Measurements from ENCODE around the gene TSC22D3. TPM values are rescaled to one million over a fixed set of nuclear protein-coding genes. Genes with fewer than 3 reads are reported as not detected.
"Not testable (repeated sequence)": the region's sequence is repeated elsewhere in the genome, so short reads cannot be mapped to it uniquely, and the experiment has no call there.

Gene TSC22D3
- total RNA-seq, 1 experiment from 2014 or later = 28.1 TPM

DNA sequence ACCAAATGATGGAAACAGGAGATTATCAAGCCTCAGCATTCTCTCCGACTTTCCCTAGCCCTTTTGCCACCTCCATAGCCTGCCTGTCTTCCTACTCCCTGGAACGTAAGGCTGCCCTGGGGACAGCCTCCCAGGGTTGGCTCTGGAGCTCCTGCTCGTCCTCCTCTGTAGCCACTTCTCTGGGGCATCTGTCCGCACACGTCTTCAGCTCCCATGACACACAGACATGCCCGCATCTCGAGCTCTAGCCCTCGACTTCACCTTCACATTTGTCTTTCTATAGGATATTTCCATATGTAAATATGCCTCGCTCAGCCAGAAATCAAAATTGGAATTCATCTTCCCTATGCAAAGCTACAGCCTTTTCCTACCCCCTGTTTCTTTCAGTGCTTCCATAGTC lies 67.7 kb downstream of the TSC22D3 start:
- no peak for DNase-seq (ENCODE audit: low read depth in 1 of 2, low spot score in 2 of 2)
- Histone ChIP-seq H3K27me3 (replicated peaks) (no peaks in the 10 kb centered on the region), H3K27ac (no peak overlapping the region), H3K4me1 (replicated peaks) (peaks cover 11% of the 10 kb centered on the region), H3K9me3 (replicated peaks) (no peaks in the 10 kb centered on the region), H3K4me3 (no peak overlapping the region), H3K36me3 (no peaks in the 10 kb centered on the region; the same call in 1 of the 2 replicates)

DNA sequence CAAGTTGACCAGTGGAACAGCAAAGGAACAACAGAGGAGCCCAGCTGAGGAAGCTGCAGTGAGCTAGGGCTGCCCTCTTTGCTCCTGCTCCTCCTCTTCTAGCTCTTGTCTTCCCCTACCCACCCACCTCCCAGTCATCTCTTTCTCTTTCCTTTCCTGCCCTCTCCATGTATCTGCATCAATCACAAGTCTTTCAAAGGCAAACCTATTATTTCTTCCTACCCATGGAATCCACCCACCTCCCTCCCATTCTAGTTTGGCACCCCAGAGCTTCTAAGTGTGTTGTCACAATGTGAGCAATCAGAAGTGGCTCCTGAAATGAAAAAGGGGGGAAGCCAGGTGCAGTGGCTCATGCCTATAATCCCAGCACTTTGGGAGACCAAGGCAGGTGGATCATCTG lies 69.3 kb downstream of the TSC22D3 start:
- DNase-seq (ENCODE audit: low read depth in 1 of 2, low spot score in 2 of 2) = no peak
- Histone ChIP-seq H3K4me1 (replicated peaks) (peaks cover 8% of the 10 kb centered on the region), H3K9me3 (replicated peaks) (no peaks in the 10 kb centered on the region), H3K4me3 (no peak overlapping the region), H3K27ac (no peak overlapping the region), H3K27me3 (replicated peaks) (no peaks in the 10 kb centered on the region), H3K36me3 (no peaks in the 10 kb centered on the region)

DNA sequence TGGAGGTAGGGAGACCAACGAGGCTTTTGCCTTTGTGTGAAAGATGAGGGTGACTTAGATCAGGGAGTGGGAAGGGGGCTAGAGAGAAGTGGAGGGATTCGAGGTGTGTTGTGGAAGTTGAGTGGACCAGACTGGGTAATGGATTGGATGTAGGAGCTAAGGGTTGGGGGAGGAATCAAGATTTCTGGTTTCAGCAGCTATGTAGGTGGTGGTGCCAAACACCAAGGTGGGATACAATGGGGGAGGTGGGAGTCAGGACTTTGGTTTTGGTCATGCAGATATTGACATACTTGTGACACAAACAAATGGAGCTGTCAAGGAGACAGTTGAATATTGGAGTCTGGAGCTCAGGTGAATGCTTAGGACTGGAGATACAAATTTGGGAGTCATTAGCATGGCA lies 71.0 kb downstream of the TSC22D3 start:
- Histone ChIP-seq H3K4me3 (no peak overlapping the region), H3K36me3 (no peaks in the 10 kb centered on the region), H3K4me1 (replicated peaks) (no peaks in the 10 kb centered on the region), H3K9me3 (replicated peaks) (no peaks in the 10 kb centered on the region), H3K27me3 (replicated peaks) (no peaks in the 10 kb centered on the region), H3K27ac (no peak overlapping the region)
- no peak for DNase-seq (ENCODE audit: low read depth in 1 of 2, low spot score in 2 of 2)

DNA sequence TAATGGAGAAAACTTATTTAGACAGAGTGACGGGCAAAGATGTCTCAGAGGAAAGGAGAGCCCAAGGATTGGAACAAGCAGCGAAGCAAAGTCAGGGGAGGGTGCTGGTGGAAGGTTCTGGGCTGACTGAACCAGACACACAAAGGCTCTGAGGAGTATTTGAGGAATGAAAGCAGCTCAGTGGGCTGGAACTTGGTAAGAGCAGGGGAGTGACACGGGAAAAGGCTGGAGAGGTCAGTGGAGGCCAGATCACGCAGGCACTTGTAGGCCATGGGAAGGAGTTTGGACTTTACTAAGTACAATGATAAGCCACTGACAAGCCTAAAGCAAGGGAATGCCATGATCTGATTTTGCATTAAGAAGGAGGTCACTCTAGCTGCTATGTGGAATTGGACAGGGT lies 71.4 kb downstream of the TSC22D3 start:
- DNase-seq (ENCODE audit: low read depth in 1 of 2, low spot score in 2 of 2) = no peak
- Histone ChIP-seq H3K27ac (no peak overlapping the region), H3K4me3 (no peak overlapping the region), H3K27me3 (replicated peaks) (no peaks in the 10 kb centered on the region), H3K36me3 (no peaks in the 10 kb centered on the region), H3K4me1 (replicated peaks) (no peaks in the 10 kb centered on the region), H3K9me3 (replicated peaks) (no peaks in the 10 kb centered on the region)

DNA sequence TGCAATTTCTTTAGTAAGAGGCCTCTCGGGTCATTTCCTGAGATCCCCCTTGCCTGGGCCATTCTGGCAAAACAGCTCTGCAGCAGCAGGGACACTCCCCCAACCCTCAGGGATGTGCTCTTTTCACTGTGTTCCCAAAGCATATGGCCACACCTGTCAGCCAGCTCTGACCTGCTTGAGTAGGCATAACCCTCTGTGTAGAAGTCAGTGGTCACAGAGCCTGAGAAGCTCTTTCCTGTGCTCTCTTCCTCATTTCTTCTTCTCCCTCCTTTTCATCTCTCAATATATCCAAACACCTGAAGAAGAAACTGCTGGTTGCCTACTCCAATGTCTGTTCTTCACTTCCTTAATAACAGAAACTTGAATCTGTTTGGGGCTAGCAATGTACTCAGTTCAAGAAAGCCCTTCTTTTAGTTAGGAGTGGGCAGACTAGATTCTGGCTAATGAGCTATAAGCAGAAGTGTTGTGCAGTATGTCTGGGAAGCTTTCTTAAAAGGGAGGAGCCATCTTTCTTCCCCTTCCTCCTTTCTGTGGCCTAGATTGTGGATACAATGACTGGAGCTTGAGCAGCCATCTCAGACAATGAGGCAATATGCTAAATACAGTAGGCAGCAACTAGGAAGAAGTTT lies 74.0 kb downstream of the TSC22D3 start:
- Histone ChIP-seq H3K27me3 (replicated peaks) (no peaks in the 10 kb centered on the region), H3K4me1 (replicated peaks) (no peaks in the 10 kb centered on the region), H3K36me3 (no peaks in the 10 kb centered on the region), H3K4me3 (no peak overlapping the region), H3K27ac (no peak overlapping the region), H3K9me3 (replicated peaks) (no peaks in the 10 kb centered on the region)
- DNase-seq (ENCODE audit: low read depth in 1 of 2, low spot score in 2 of 2) = no peak

DNA sequence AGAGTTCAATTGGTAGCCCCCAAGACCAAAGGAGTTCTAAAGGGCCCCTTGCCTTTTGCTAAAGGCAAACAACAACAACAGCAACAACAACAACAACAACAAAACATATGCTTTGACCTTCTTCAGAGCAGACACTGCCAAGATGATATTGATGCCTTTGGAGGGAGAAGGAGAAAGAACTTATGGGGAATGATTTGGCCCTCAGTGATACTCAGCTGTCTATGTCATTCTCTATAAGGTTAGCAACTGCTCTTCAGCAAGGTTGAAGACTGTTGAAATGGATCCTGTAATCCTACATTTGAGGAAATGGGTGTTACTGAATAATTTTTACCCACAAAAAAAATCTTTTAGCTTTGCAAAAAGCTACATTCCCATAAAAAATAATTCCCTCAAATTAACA lies 74.8 kb downstream of the TSC22D3 start:
- Histone ChIP-seq H3K36me3 (no peaks in the 10 kb centered on the region), H3K27ac (no peak overlapping the region), H3K9me3 (replicated peaks) (no peaks in the 10 kb centered on the region), H3K4me3 (no peak overlapping the region), H3K4me1 (replicated peaks) (no peaks in the 10 kb centered on the region), H3K27me3 (replicated peaks) (no peaks in the 10 kb centered on the region)
- DNase-seq (ENCODE audit: low read depth in 1 of 2, low spot score in 2 of 2) = no peak

DNA sequence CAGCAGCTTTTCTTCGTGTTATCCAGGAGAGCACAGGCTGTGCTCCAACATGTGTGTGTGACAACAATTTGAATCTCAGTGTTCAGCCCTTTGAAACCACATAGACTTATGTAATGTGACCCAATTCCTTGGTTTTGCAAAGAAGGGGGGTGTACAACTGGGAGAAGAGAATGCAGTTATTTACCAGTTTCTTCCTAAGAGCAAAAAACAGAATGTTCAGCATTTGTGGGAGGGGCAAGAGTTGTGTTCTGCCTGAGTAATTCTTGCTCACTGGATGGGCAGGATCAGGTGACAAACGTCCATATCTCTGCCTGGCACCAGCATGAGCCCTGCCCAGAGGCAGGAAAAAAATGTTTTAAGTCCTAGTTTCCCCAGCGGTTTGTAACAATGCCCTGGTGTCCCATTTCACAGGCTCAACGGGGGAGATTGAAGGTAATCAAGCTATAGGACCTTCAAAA lies 75.2 kb downstream of the TSC22D3 start:
- H3K4me3 ChIP-seq = no peak overlapping the region
- H3K9me3 ChIP-seq (replicated peaks) = no peaks in the 10 kb centered on the region
- H3K27me3 ChIP-seq (replicated peaks) = no peaks in the 10 kb centered on the region
- H3K36me3 ChIP-seq = no peaks in the 10 kb centered on the region
- no peak for DNase-seq (ENCODE audit: low read depth in 1 of 2, low spot score in 2 of 2)
- no peaks in the 10 kb centered on the region for H3K4me1 ChIP-seq (replicated peaks)
- H3K27ac ChIP-seq = no peak overlapping the region

DNA sequence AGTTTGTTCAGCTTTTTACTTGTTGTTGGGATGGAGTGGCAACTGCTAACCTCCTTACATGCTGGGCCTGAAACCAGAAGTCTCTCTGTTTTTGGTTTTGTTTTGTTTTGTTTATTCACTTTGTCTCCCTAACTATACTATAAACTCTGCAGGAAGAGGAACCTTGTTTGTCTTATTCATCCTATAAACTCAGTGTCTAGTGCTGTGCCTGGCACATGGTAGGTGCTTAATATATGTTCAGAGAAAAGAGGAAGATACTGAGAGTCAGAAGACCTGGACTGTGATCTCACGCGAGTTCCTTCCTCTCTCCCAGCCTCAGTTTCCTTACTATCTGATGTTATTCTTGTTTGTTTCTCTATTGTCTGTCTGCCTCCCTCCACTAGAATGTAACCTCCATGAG lies 76.0 kb downstream of the TSC22D3 start:
- Histone ChIP-seq H3K4me1 (replicated peaks) (no peaks in the 10 kb centered on the region), H3K27me3 (replicated peaks) (no peaks in the 10 kb centered on the region), H3K27ac (no peak overlapping the region), H3K4me3 (no peak overlapping the region), H3K36me3 (no peaks in the 10 kb centered on the region), H3K9me3 (replicated peaks) (no peaks in the 10 kb centered on the region)
- DNase-seq (ENCODE audit: low read depth in 1 of 2, low spot score in 2 of 2) = no peak

DNA sequence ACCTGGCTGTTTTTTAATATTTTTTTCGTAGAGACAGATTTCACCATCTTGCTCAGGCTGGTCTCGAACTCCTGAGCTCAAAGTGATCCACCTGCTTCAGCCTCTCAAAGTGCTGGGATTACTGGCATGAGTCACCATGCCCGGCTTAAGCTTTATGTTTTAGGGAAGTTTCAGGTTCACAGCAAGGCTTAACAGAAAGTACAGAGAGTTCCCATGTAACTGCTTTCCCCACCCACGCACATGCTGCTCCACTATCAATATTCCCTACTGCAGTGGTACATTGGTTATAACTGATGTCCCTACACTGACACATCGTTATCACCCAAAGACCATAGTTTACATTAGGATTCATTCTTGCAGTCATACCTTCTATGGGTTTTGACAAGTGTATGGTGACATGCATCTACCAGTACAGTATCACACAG lies 84.6 kb downstream of the TSC22D3 start:
- DNase-seq (ENCODE audit: low read depth in 1 of 2, low spot score in 2 of 2) = no peak
- H3K27me3 ChIP-seq (replicated peaks) = no peaks in the 10 kb centered on the region

DNA sequence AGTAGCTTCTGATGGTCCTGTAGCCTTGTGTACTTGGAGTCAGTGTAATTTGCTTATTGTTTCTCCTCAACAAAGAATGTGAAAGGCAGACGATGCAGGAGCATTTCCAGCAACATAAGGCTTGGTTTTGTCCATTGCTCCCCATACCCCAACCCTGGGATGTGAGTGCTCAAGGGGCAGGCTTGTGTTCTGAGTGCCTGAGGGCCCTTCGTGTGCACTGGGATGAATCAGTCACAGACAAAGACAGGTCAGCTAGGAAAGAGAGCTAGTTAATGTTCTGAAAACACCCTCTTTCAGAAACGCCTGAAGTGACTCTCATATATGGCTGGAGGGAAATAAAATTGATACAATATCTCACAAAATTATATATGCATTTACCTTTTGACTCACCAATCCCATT lies 88.1 kb downstream of the TSC22D3 start:
- Histone ChIP-seq H3K27me3 (replicated peaks) (no peaks in the 10 kb centered on the region), H3K27ac (no peak overlapping the region), H3K36me3 (no peaks in the 10 kb centered on the region), H3K9me3 (replicated peaks) (no peaks in the 10 kb centered on the region), H3K4me3 (no peak overlapping the region), H3K4me1 (replicated peaks) (no peaks in the 10 kb centered on the region)
- DNase-seq (ENCODE audit: low read depth in 1 of 2, low spot score in 2 of 2) = no peak

More for the DNA sequence above, 84.6 kb downstream of the TSC22D3 start:
- no peaks in the 10 kb centered on the region for H3K4me1 ChIP-seq (replicated peaks)
- no peak overlapping the region for H3K4me3 ChIP-seq
- H3K36me3 ChIP-seq = no peaks in the 10 kb centered on the region
- no peak overlapping the region for H3K27ac ChIP-seq
- H3K9me3 ChIP-seq (replicated peaks) = no peaks in the 10 kb centered on the region

DNA sequence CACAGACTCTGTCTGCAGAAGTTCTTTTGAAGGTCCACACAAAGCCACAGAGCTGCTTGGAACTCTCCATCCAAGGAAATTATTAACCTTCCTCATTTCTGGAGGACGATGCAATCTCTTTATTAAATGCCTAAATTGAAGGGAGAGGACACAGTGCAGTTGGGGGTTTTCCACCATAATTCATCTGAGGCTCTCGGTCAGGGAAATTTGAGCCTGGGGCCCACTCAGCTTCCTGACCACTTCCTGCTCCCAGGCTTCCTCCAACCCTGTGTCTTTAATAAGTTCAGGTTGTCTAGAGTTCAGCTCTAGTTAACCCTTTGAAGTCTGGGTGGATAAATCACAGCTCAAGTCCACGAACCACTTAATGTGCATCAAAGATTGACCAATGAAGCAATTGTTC lies 88.8 kb downstream of the TSC22D3 start:
- Histone ChIP-seq H3K4me3 (no peak overlapping the region), H3K27me3 (replicated peaks) (no peaks in the 10 kb centered on the region), H3K9me3 (replicated peaks) (no peaks in the 10 kb centered on the region), H3K36me3 (no peaks in the 10 kb centered on the region), H3K27ac (no peak overlapping the region), H3K4me1 (replicated peaks) (no peaks in the 10 kb centered on the region)
- no peak for DNase-seq (ENCODE audit: low read depth in 1 of 2, low spot score in 2 of 2)

DNA sequence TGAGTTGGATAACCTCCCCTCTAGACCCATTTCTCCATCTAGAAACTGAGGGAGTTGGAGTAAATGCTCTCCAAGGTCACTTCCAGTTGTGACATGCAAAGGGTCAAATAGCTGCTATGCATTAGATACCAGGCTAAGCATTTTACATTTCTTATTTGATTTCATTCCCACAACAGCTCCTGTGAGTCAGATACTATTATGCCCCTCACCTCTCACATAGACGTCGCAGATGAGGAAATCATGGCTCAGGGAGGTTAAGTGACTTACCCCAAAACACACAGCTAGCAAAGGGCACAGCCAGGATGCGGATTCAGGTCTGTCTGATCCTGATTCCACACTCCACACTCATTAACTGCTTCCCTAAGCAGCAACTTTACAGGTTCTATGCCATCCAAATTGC lies 89.6 kb downstream of the TSC22D3 start:
- Histone ChIP-seq H3K4me1 (replicated peaks) (no peaks in the 10 kb centered on the region), H3K27ac (no peak overlapping the region), H3K9me3 (replicated peaks) (no peaks in the 10 kb centered on the region), H3K27me3 (replicated peaks) (no peaks in the 10 kb centered on the region), H3K36me3 (no peaks in the 10 kb centered on the region), H3K4me3 (no peak overlapping the region)
- DNase-seq (ENCODE audit: low read depth in 1 of 2, low spot score in 2 of 2) = no peak

DNA sequence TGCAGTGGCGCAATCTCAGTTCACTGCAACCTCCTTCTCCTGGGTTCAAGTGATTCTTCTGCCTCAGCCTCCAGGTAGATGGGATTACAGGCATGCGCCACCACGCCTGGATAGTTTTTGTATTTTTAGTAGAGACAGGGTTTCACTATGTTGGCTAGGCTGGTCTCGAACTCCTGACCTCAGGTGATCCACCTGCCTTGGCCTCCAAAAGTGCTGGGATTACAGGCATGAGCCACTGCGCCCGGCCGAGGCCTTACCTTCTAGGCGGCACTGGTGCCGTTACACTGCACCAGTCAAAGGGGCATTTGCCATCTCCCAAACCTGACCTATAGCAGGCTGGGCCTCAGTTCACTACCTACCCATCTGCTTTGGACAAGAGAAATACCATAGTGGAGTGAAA lies 90.0 kb downstream of the TSC22D3 start:
- H3K9me3 ChIP-seq (replicated peaks); DNase-seq (ENCODE audit: low read depth in 1 of 2, low spot score in 2 of 2): not testable (repeated sequence)

DNA sequence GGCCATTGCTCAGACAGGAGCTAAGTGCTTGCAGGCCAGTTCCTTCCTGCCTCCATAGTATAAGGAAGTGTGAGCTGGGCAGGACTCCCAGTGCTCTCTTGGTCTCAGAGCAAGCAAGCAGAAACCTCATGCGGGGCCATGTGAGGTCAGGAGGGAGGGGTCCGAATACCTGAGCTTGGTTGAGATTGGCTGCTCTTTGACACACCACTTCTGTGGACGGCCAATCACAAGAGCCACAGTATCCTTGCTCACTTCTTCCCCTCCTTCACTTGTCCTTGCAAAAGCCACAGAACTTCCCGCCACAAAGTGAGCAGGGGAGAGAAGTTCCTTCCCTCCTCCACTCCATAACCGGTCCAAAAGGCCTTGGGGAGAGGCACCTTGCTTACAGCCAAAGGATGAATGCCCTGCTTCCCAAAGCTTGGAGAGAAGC lies 90.6 kb downstream of the TSC22D3 start:
- H3K4me1 ChIP-seq (replicated peaks) = no peaks in the 10 kb centered on the region
- DNase-seq (ENCODE audit: low read depth in 1 of 2, low spot score in 2 of 2) = no peak
- no peaks in the 10 kb centered on the region for H3K27me3 ChIP-seq (replicated peaks)
- no peaks in the 10 kb centered on the region for H3K9me3 ChIP-seq (replicated peaks)
- no peak overlapping the region for H3K4me3 ChIP-seq
- no peak overlapping the region for H3K27ac ChIP-seq
- H3K36me3 ChIP-seq = no peaks in the 10 kb centered on the region

More for the DNA sequence above, 90.0 kb downstream of the TSC22D3 start:
- H3K36me3 ChIP-seq; H3K4me1 ChIP-seq (replicated peaks); H3K27me3 ChIP-seq (replicated peaks); H3K4me3 ChIP-seq; H3K27ac ChIP-seq: not testable (repeated sequence)

DNA sequence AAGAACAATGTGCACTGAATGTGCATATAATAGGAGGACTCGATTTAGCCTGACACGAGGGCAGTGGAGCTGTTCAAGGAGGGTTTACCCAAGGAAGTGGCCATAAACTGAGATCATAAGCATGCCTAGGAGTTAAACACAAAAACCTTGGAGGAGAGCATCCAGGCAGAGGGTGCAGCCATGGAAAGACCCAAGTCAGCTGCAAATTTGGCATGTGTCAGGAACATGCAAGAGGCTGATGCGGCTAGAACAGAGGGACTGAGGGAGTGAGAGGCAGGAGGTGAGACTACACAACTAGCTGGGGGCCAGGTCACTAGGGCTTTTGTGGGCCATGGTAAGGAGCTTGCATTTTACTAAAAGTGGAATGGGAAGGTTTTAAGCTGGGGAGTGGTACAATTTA lies 91.7 kb downstream of the TSC22D3 start:
- Histone ChIP-seq H3K27ac (no peak overlapping the region), H3K36me3 (no peaks in the 10 kb centered on the region), H3K9me3 (replicated peaks) (no peaks in the 10 kb centered on the region), H3K4me3 (no peak overlapping the region), H3K4me1 (replicated peaks) (no peaks in the 10 kb centered on the region), H3K27me3 (replicated peaks) (no peaks in the 10 kb centered on the region)
- no peak for DNase-seq (ENCODE audit: low read depth in 1 of 2, low spot score in 2 of 2)

Measured in SJSA1 (cell line).